NCI-H345 treated with DMSO at 0.1 percent for 48 hours (cell line): ENCODE data around the gene CEP131.
A peak's percentile ranks its signal among the peaks of the same experiment; 100 is the strongest.

ENCODE experiments used
- DNase-seq: peaks from one replicate; lab custom pipeline; 2025; ENCODE audit not compliant: unreplicated experiment; lab: John Stamatoyannopoulos, UW

The CEP131 gene

GRCh38 chr17:81189016-81189415 lies 33.7 kb downstream of the CEP131 start:
- DNase-seq = no peak

- DNase-seq = no peak
These were observed 34.3 kb downstream of the CEP131 start for GRCh38 chr17:81188491-81188840.

- no peak for DNase-seq
These were observed 34.9 kb downstream of the CEP131 start for GRCh38 chr17:81187586-81188490.

- no peak for DNase-seq
These were observed 35.6 kb downstream of the CEP131 start for GRCh38 chr17:81187120-81187519.

DNA sequence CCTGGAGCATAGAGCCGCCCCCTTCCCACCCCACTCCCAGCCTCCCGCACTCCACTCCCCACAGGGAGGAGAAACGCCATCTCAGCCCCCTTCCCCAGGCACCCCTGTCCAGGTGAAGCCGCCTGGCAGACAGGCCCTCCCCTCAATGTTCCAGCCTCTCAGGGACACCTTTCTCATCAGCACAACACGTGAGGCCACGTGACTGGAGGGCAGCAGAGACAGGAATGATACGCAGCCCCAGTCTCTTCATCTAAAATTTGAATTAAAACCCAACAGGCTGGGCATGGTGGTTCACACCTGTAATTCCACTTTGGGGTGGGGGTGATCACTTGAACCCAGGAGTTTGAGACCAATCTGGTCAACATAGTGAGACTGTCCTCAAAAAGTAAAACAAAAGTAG lies 36.6 kb downstream of the CEP131 start:
- no peak for DNase-seq

DNA sequence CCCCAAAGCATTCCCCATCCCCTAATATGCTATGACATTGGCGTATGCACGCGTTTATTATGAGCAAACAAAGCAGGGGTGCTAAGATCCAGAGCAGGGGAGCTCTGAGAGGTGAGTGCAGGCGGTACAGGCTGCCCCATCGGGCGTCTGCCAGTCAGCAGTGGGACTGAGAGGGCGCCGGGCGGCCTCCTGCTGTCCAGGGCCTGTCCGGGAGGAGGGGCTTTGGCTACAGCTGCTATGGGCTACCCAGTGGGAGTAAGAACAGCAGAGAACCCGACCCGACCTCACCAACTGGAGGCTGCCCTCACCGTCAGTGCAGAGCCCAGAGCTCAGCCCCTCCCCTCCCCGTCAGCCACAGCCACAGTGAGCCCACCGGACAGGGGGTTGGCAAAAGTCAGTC lies 38.2 kb downstream of the CEP131 start:
- peak; percentile 12 for DNase-seq

GRCh38 chr17:81183807-81184206 lies 39.0 kb downstream of the CEP131 start:
- no peak for DNase-seq

GRCh38 chr17:81183316-81183715 lies 39.4 kb downstream of the CEP131 start:
- no peak for DNase-seq

- no peak for DNase-seq
These were observed 40.2 kb downstream of the CEP131 start for GRCh38 chr17:81182596-81182995.

DNA sequence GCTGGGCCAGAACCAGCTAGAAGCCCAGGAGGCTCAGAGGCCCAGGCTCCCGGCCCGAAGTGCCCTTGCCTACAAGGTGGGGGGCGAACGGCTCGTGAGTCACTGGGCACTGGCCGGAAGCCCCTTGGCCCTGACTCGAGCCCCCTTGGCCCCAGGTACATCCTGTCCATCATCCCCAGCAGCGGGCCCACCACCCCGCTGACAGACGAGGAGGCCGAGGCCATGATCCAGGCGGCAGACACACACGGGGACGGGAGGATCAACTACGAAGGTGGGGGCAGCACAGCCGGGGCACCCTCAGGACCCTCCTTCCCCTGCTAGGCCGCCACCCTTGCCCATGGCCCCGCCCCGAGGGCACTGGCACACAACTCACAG lies 41.0 kb downstream of the CEP131 start:
- DNase-seq = no peak

- DNase-seq = no peak
These were observed 41.6 kb downstream of the CEP131 start for GRCh38 chr17:81180836-81181810.

DNA sequence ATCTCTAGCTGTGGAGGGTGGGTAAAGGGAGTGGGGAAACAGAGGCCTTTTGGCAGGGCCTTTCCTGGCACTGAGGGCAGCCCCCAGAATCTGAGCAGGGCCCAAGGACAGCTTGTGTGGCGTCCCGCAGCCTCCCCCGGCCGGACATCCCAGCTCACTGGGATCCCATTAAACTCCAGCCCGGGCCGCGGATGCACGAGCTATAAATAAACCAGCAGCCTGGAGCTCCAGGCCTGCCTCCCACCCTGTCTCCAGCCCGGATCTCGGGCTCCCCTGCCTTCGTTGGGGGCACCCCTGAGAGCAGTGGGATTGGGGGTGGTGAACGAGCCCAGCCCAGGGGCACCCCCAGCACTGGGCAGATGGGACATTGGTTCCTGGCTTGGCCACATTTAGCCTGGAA lies 42.9 kb downstream of the CEP131 start:
- DNase-seq = no peak

DNA sequence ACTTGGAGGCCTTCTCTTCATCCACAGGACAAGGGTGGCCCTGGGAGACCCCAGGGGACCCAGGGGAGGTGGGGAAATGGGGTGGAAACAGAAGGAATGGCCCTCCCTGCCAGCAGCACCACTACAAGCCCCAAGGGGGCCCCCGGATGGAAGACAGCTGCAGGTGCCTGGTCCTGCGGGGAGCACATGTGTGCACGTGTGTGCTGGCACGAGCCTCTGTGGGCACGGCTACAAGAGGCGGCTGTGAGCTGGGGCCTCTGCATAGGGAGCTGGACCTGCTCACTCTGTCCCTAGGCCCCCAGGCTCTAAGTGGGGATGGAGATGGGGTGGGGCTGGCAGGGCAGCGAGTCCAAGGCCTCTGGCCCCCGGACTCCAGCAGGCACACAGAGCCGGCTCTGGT lies 43.5 kb downstream of the CEP131 start:
- no peak for DNase-seq

DNA sequence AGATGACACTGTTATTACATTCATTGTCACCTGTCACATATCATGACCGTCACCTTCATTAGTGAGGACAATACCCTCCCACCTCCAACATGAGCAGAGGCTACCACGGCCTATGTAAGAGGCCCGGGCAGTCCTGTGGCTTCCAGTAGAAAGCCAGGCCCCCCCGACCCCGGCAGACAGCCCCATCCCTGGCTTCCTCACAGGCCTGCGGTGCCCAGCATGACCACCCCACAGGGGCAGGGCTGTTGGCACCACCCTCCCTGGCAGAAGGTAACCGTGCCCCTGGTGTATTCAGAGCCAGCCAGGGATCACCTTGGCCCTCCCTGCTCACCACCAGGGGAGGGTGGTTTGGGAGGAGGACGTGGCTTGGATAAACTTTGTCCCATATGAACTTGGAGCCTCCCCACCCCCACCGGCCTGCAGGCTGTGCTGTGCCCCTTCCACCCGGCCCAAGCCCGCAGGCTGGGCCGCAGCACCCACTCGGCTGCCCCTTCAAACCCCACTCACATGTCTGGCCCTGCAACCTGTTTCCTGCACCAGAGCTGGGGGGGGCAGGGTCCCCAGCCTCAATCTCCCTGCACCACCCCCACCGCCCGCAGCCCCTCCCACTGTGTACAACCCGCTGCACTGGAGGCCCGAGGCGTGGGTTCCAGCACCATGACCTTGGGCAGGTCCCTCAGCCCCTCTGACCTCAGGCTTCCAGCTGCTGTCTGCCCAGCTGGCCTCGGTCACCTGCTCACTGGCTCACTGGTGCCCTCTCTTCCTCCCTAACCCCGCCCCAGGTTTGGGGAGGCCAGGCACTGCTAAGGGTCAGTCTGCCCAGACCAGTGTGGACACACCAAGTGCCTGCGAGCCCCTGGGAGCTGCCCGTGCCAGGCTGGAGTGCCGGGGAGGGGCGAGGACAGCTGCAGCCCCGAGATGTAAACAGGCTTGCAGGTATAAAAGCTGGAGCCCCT lies 44.4 kb downstream of the CEP131 start:
- DNase-seq = no peak

DNA sequence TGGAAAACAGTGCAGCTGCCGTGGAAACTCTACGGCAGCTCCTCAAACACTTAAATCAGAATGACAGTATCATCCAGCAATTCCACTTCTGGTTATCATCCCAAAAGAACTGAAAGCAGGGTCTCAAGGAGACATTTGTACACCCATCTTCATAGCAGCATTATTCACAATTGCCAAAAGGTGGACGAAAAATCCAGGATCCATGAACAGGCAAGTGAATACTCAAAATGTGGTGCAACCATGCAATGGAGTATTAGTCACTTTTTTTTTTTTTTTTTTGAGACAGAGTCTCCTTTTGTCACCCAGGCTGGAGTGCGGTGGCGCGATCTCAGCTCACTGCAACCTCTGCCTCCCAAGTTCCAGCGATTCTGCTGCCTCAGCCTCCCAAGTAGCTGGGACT lies 46.1 kb downstream of the CEP131 start:
- DNase-seq = no peak

DNA sequence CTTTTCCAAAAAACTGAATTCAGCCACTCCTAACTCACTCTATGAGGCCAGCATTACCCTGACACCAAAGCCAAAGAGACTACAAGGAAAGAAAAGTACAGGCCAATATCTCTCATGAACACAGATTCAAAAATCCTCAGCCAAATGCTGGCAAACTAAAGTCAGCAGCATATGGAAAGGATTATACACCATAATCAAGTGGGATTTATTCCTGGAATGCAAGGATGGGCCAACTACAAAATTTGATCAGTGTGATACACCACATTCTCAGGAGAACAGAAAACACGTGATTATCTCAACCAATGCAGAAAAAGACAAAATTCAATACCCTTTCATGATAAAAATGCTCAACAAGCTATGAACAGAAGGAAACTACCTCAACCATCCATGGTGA lies 49.0 kb downstream of the CEP131 start:
- no peak for DNase-seq

DNA sequence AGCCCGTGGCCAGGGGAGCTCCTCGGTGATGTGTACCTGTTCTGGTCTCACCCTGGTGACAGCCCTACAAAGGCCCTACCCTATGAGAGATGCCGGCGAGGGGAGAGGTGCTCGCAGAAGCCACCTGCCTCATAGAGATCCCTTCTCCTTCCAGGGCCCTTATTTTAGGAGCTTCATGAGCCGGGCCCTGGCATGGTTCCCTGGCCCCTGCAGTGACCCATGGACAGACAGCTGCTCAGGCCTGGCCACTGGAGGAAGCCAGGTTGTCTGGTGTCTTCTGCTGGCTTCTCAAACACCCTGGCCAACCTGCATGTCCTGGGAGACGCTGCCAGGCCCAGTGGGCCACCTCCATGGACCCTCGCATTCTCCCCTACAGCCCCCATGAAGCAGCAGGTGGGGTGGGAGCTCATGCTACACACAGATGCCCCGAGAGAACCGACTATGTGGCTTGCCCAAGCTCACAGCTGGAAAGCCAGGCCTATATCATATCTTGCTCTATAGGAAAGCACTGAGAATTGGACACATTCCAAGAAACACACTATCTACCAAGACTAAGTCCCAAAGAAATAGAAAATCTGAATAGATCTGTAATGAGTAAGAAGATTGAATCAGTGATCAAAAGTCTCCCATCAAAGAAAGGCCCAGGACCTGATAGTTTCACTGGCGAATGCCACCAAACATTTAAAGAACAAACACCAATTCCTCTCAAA lies 49.6 kb downstream of the CEP131 start:
- no peak for DNase-seq

DNA sequence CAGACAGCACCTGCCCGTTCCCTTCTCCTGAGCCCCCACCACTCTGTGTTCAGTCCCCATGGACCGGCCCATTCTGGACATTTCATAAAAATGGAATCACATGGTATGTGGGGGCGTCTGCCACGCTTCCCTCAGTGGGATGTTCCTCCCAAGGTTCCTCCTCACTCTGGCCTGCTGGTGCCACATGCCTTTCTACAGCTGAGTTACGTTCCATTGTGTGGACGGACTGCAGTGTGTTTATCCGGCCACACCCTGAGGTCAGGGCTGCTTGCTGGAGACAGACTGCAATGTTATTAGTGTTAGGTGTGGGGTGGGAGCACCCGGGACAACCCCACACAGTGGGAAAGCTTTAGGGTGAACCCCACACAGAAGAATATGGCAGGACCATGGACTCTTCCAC lies 50.8 kb downstream of the CEP131 start:
- no peak for DNase-seq

- no peak for DNase-seq
These were observed 51.9 kb downstream of the CEP131 start for GRCh38 chr17:81170727-81171494.
